BJ (cell line): ENCODE measurements around the gene CCDC120. TPM values are rescaled to one million over a fixed set of nuclear protein-coding genes. Genes with fewer than 3 reads are reported as not detected.
A peak's percentile ranks its signal among the peaks of the same experiment; 100 is the strongest.

Experiments used
- CTCF ChIA-PET: fragments of 350-600 bp; formaldehyde crosslinking; extraction: SDS; loops from one replicate; lab custom pipeline; 2021; ENCODE audit warnings: antibody characterized with exemption, inconsistent platforms; lab: Yijun Ruan, JAX
- POLR2A ChIA-PET: fragments of 300-600 bp; sonication (Branson Sonifier 250); formaldehyde crosslinking; extraction: SDS; loops from one replicate; lab custom pipeline; 2021; ENCODE audit warnings: antibody characterized with exemption; lab: Charles Lee
- DNase-seq: peaks from one replicate; pipeline ENCODE4 v3.0.0-alpha.2; 2011; ENCODE audit warnings: low read depth
- H3K27me3 ChIP-seq: 2 replicates; pipeline ENCODE4 v1.6.0; 2011; ENCODE audit warnings: low read length; ENCODE audit not compliant: control insufficient read depth, insufficient read depth
- H3K36me3 ChIP-seq: 2 replicates; pipeline ENCODE4 v1.5.1; 2011; ENCODE audit warnings: low read length; ENCODE audit not compliant: control insufficient read depth, insufficient read depth
- H3K4me3 ChIP-seq: 2 replicates; pipeline ENCODE4 v1.5.1; 2011; ENCODE audit warnings: low read depth, mild to moderate bottlenecking, control low read depth, low read length
- CTCF ChIP-seq: IDR thresholded peaks from 2 replicates; pipeline ENCODE4 v1.5.1; 2011; ENCODE audit warnings: low read depth, mild to moderate bottlenecking, control low read depth, inconsistent platforms, low read length, moderate library complexity; ENCODE audit not compliant: insufficient read depth
- polyA plus RNA-seq: library from polyadenylated mRNA; depleted of rRNA; stranded (reverse); fragments of >200 nt; gene quantifications from 2 replicates; pipeline ENCODE4 v1.2.3, GENCODE V29; 2011

CCDC120 gene
- polyA plus RNA-seq, 1 experiment: 0.96 TPM

- ChIA-PET POLR2A (no interaction called here), CTCF (interaction anchor here (1.4 kb wide), 1 partner anchor 135 kb away, joined by 4 read pairs; no protein-coding TSS in a partner anchor)
- Histone ChIP-seq H3K36me3 (peaks cover 2% of the 10 kb centered on the region; the same call in 1 of the 2 replicates), H3K27me3 (no peaks in the 10 kb centered on the region), H3K4me3 (no peak overlapping the region)
- peak; percentile 54 for TF ChIP-seq CTCF
- DNase-seq: no peak
Measured at GRCh38 chrX:49106930-49107329, 48.1 kb downstream of the CCDC120 start.

GRCh38 chrX:49108641-49109040 lies 49.8 kb downstream of the CCDC120 start:
- Histone ChIP-seq H3K4me3 (no peak overlapping the region), H3K36me3 (peaks cover 4% of the 10 kb centered on the region), H3K27me3 (no peaks in the 10 kb centered on the region)
- ChIA-PET POLR2A (no interaction called here), CTCF (no interaction called here)
- DNase-seq: no peak
- no peak for TF ChIP-seq CTCF

- no peak for TF ChIP-seq CTCF
- ChIA-PET POLR2A (no interaction called here), CTCF (no interaction called here)
- DNase-seq: no peak
- no peaks in the 10 kb centered on the region for H3K27me3 ChIP-seq
- no peak overlapping the region for H3K4me3 ChIP-seq
- H3K36me3 ChIP-seq: peaks cover 6% of the 10 kb centered on the region
Measured at GRCh38 chrX:49110417-49110816, 51.6 kb downstream of the CCDC120 start.

GRCh38 chrX:49111791-49112190 lies 53.0 kb downstream of the CCDC120 start:
- CTCF ChIA-PET: no interaction called here
- POLR2A ChIA-PET: interaction anchor here (0.6 kb wide), 1 partner anchor 80 kb away, joined by 5 read pairs; no protein-coding TSS in a partner anchor
- no peak for TF ChIP-seq CTCF

GRCh38 chrX:49116076-49116475 lies 57.3 kb downstream of the CCDC120 start:
- TF ChIP-seq CTCF: no peak
- Histone ChIP-seq H3K27me3 (no peaks in the 10 kb centered on the region), H3K36me3 (peaks cover 15% of the 10 kb centered on the region), H3K4me3 (no peak overlapping the region)
- ChIA-PET POLR2A (no interaction called here), CTCF (no interaction called here)
- DNase-seq: no peak

More at GRCh38 chrX:49111791-49112190, 53.0 kb downstream of the CCDC120 start:
- Histone ChIP-seq H3K36me3 (peaks cover 11% of the 10 kb centered on the region), H3K4me3 (no peak overlapping the region), H3K27me3 (no peaks in the 10 kb centered on the region)
- DNase-seq: no peak
